GM12878 (cell line): ENCODE measurements around the gene STPG4. TPM values are rescaled to one million over a fixed set of nuclear protein-coding genes. Genes with fewer than 3 reads are reported as not detected.
A peak's percentile ranks its signal among the peaks of the same experiment; 100 is the strongest.
"Not testable (repeated sequence)": the region's sequence is repeated elsewhere in the genome, so short reads cannot be mapped to it uniquely, and the experiment has no call there.

Experiments used
- ATAC-seq: fragments of 200-7000 bp; cut with Tn5 transposase; 3 replicates; pipeline ENCODE4 v1.9.1; 2020; ENCODE audit warnings: mild to moderate bottlenecking, moderate library complexity
- BruUV-seq: library from RNA; stranded (reverse); fragments of 400-500 nt; replicated peaks from 2 replicates; lab custom pipeline; 2021; lab: Mats Ljungman, UMichigan
- CTCF ChIA-PET: fragments of 300-600 bp; sonication (Branson Sonifier 250); formaldehyde crosslinking; extraction: SDS; loops from one replicate; lab custom pipeline; 2021; ENCODE audit warnings: inconsistent platforms; lab: Yijun Ruan, JAX
- POLR2A ChIA-PET: fragments of 350-600 bp; formaldehyde crosslinking; extraction: SDS; loops from one replicate; lab custom pipeline; 2021; ENCODE audit warnings: inconsistent platforms; lab: Charles Lee
- RAD21 ChIA-PET: fragments of 300-600 bp; sonication (Branson Sonifier 250); formaldehyde crosslinking; loops from one replicate; lab custom pipeline; 2023; ENCODE audit warnings: antibody characterized with exemption; ENCODE audit not compliant: unreplicated experiment; lab: Charles Lee
- SMC1A ChIA-PET: fragments of 300-600 bp; sonication (Branson Sonifier 250); formaldehyde crosslinking; loops from one replicate; lab custom pipeline; 2023; ENCODE audit not compliant: unreplicated experiment, uncharacterized antibody; lab: Charles Lee
- DNase-seq: peaks from one replicate; pipeline ENCODE4 v3.0.0-alpha.2; 2011; ENCODE audit warnings: low read depth, low spot score
- FAIRE-seq: peaks from 3 replicates; lab custom pipeline; 2011; peaks lifted over from hg19 to GRCh38; lab: Jason Lieb, UNC
- H2AFZ ChIP-seq: 2 replicates; pipeline ENCODE4 v1.6.0; 2011; ENCODE audit warnings: low read depth, low read length, control low read depth; ENCODE audit not compliant: control insufficient read depth
- H3K27ac ChIP-seq: 2 replicates; pipeline ENCODE4 v1.5.1; 2011; ENCODE audit warnings: control low read depth; ENCODE audit not compliant: control insufficient read depth, insufficient read depth
- H3K27me3 ChIP-seq, 2 experiments: replicated peaks in 1 of 2; 2 replicates each; pipeline versions ENCODE4 v1.6.0 to v1.6.1; 2011; ENCODE audit warnings: low read length in 1 of 2; ENCODE audit not compliant: control insufficient read depth in 2 of 2, insufficient read depth in 2 of 2
- H3K36me3 ChIP-seq, 2 experiments: 2 replicates each; pipeline ENCODE4 v1.5.1; 2011; ENCODE audit warnings: low read length in 1 of 2; ENCODE audit not compliant: control insufficient read depth in 2 of 2, insufficient read depth in 2 of 2
- H3K4me1 ChIP-seq: 2 replicates; pipeline ENCODE4 v1.6.1; 2011; ENCODE audit warnings: mild to moderate bottlenecking, low read length, moderate library complexity, mixed read lengths; ENCODE audit not compliant: control insufficient read depth, insufficient read depth
- H3K4me2 ChIP-seq: 2 replicates; pipeline ENCODE4 v1.6.0; 2011; ENCODE audit warnings: control low read depth; ENCODE audit not compliant: control insufficient read depth, insufficient read depth
- H3K4me3 ChIP-seq: fragments of 200-600 bp; sonication (generic); 2 replicates; pipeline ENCODE4 v1.5.1; 2016
- H3K79me2 ChIP-seq: 2 replicates; pipeline ENCODE4 v1.6.0; 2011; ENCODE audit warnings: low read length; ENCODE audit not compliant: control insufficient read depth, insufficient read depth
- H3K9ac ChIP-seq: 2 replicates; pipeline ENCODE4 v1.8.0; 2011; ENCODE audit warnings: low read length, control low read depth, mixed read lengths; ENCODE audit not compliant: control insufficient read depth, insufficient read depth
- H3K9me3 ChIP-seq: replicated peaks from 3 replicates; pipeline ENCODE4 v1.5.1; 2011; ENCODE audit warnings: mild to moderate bottlenecking, low read length; ENCODE audit not compliant: control insufficient read depth, insufficient read depth
- H4K20me1 ChIP-seq: 2 replicates; pipeline ENCODE4 v1.6.0; 2011; ENCODE audit not compliant: control insufficient read depth, insufficient read depth
- FOS ChIP-seq: IDR thresholded peaks from 3 replicates; pipeline ENCODE4 v1.6.1; 2011; ENCODE audit warnings: borderline replicate concordance; ENCODE audit not compliant: insufficient read length; ENCODE audit errors: extremely low read depth
- PRDM15 ChIP-seq: fragments of 450-650 bp; formaldehyde crosslinking; IDR thresholded peaks from 2 replicates; pipeline ENCODE4 v1.4.0; 2020; ENCODE audit warnings: mild to moderate bottlenecking, moderate library complexity
- WGBS: methylation state at CpG from one replicate; pipeline ENCODE4 v1.1.6; 2016; ENCODE audit warnings: low lambda C conversion rate; ENCODE audit not compliant: insufficient replicate concordance, insufficient coverage; ENCODE audit errors: missing lambda C conversion rate; 5-methylcytosine and 5-hydroxymethylcytosine counted together
- in situ Hi-C: fragments of 300-500 bp; cut with MboI; formaldehyde crosslinking; loops from 9 replicates; pipeline ENCODE4 v1.14.3; 2018; ENCODE audit warnings: mixed read lengths
- intact Hi-C: fragments of 100-400 bp; cut with micrococcal nuclease; formaldehyde crosslinking; loops from one replicate; pipeline ENCODE4 v1.14.2; 2022; ENCODE audit not compliant: unreplicated experiment
- polyA plus RNA-seq, 11 experiments: library from polyadenylated mRNA; depleted of rRNA in 4 of 11; unstranded in 6 of 11; stranded (reverse) in 5 of 11; fragments of >200 nt; fragmentation: Nextera tagmentation in 4 of 11; fragmentation: Illumina TruSeq in 1 of 11; extraction: Ambion mirVana in 4 of 11; extraction: Trizol in 1 of 11; gene quantifications; 1 replicate in 1 of 11; 2 replicates in 10 of 11; pipeline versions ENCODE4 v1.2.1 to v1.2.3, GENCODE V29; 2011 to 2016; ENCODE audit warnings: inconsistent platforms in 2 of 11, missing spikeins in 2 of 11, low read depth in 1 of 11
- total RNA-seq, 4 experiments: library from RNA; depleted of rRNA in 3 of 4; stranded (reverse); fragments of >200 nt in 3 of 4; fragmentation: Illumina TruSeq in 1 of 4; extraction: Trizol in 1 of 4; gene quantifications; 2 replicates each; pipeline versions ENCODE4 v1.2.1 to v1.2.3, GENCODE V29; 2013 to 2021
- TF ChIP-seq, protein P1 (sequence below): fragments of 450-650 bp; IDR thresholded peaks from 2 replicates; pipeline ENCODE4 v1.6.1; 2016; ENCODE audit warnings: mild to moderate bottlenecking, moderate library complexity, borderline replicate concordance
- TF ChIP-seq, protein P2 (sequence below): IDR thresholded peaks from 2 replicates; pipeline ENCODE4 v1.6.1; 2012; ENCODE audit warnings: low read depth, low read length, improper control_type of control experiment

Gene STPG4
- total and polyA plus RNA-seq, 10 of the 15 experiments (the other 5 are each of a cell fraction or from before 2014, with no cell fraction given), result 0.10 to 0.29 (median 0.19) TPM; not detected in 3

- TF ChIP-seq PRDM15 (CRISPR knock-in tag) (no peak), FOS (no peak)
- TF ChIP-seq, protein P1, sequence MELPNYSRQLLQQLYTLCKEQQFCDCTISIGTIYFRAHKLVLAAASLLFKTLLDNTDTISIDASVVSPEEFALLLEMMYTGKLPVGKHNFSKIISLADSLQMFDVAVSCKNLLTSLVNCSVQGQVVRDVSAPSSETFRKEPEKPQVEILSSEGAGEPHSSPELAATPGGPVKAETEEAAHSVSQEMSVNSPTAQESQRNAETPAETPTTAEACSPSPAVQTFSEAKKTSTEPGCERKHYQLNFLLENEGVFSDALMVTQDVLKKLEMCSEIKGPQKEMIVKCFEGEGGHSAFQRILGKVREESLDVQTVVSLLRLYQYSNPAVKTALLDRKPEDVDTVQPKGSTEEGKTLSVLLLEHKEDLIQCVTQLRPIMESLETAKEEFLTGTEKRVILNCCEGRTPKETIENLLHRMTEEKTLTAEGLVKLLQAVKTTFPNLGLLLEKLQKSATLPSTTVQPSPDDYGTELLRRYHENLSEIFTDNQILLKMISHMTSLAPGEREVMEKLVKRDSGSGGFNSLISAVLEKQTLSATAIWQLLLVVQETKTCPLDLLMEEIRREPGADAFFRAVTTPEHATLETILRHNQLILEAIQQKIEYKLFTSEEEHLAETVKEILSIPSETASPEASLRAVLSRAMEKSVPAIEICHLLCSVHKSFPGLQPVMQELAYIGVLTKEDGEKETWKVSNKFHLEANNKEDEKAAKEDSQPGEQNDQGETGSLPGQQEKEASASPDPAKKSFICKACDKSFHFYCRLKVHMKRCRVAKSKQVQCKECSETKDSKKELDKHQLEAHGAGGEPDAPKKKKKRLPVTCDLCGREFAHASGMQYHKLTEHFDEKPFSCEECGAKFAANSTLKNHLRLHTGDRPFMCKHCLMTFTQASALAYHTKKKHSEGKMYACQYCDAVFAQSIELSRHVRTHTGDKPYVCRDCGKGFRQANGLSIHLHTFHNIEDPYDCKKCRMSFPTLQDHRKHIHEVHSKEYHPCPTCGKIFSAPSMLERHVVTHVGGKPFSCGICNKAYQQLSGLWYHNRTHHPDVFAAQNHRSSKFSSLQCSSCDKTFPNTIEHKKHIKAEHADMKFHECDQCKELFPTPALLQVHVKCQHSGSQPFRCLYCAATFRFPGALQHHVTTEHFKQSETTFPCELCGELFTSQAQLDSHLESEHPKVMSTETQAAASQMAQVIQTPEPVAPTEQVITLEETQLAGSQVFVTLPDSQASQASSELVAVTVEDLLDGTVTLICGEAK, result no peak
- TF ChIP-seq, protein P2, sequence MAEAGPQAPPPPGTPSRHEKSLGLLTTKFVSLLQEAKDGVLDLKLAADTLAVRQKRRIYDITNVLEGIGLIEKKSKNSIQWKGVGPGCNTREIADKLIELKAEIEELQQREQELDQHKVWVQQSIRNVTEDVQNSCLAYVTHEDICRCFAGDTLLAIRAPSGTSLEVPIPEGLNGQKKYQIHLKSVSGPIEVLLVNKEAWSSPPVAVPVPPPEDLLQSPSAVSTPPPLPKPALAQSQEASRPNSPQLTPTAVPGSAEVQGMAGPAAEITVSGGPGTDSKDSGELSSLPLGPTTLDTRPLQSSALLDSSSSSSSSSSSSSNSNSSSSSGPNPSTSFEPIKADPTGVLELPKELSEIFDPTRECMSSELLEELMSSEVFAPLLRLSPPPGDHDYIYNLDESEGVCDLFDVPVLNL, result no peak
Measured at GRCh38 chr2:47169784-47170183, 14.7 kb upstream of the STPG4 start (continued).

GRCh38 chr2:47168895-47169294 is 13.8 kb upstream of the STPG4 start:
- Histone ChIP-seq H3K79me2 (peaks cover 92% of the 10 kb centered on the region), H3K4me3 (0 out of 2 replicates have a peak overlapping the region, but pooled peaks have one; percentile 14), H3K36me3 (peaks cover 0 to 33% of the 10 kb centered on the region in 2 experiments; a peak in 2 of 4 replicates)
- DNase-seq, CTCF ChIA-PET, FAIRE-seq, H2AFZ ChIP-seq, BruUV-seq, H3K9me3 ChIP-seq, intact Hi-C loops, in situ Hi-C loops, ATAC-seq, H3K4me2 ChIP-seq, H4K20me1 ChIP-seq, H3K27ac ChIP-seq, H3K4me1 ChIP-seq, H3K9ac ChIP-seq, H3K27me3 ChIP-seq: not testable (repeated sequence)
- ChIA-PET SMC1A (interaction anchor here (1.2 to 4.3 kb wide), 2 partner anchors 13 to 135 kb away, joined by 4 to 24 read pairs; no protein-coding TSS in a partner anchor), RAD21 (interaction anchor here (2.6 kb wide), 1 partner anchor 142 kb away, joined by 14 read pairs; no protein-coding TSS in a partner anchor), POLR2A (interaction anchor here (1.2 kb wide), 1 partner anchor 10 kb away, joined by 3 read pairs; no protein-coding TSS in a partner anchor)
- WGBS, result 74% methylated on average over 8 of the region's 8 CpGs
